HG02852 (cell line): Measurements from ENCODE around the gene TAF11L4.
"Not testable (repeated sequence)": the region's sequence is repeated elsewhere in the genome, so short reads cannot be mapped to it uniquely, and the experiment has no call there.

ENCODE experiments used
- ATAC-seq: cut with Tn5 transposase; IDR thresholded peaks from one replicate; pipeline ENCODE4 v1.9.1; 2021; ENCODE audit warnings: mild to moderate bottlenecking, moderate library complexity; ENCODE audit not compliant: unreplicated experiment

Gene TAF11L4

DNA sequence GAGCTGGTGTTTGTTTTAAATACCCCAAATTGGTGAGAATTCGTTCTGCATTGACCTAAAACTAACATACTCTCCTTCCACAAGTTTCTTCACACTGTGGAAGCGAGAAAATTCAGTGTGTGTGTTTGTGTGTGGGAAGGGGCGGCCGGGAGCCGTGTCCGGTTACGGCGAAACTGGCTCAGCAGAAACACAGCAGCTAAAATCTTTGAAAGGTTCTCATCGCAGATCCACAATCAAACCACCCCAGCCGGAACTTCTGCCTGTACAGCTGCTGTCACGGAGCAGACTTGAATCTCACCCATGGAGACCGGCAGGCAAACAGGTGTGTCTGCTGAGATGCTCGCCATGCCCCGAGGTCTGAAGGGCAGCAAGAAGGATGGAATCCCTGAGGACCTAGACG is at the start of gene TAF11L4:
TSS of gene TAF11L4 (plus strand) at position 301 of the 400 bp plus-strand sequence.
- not testable (repeated sequence) for ATAC-seq

DNA sequence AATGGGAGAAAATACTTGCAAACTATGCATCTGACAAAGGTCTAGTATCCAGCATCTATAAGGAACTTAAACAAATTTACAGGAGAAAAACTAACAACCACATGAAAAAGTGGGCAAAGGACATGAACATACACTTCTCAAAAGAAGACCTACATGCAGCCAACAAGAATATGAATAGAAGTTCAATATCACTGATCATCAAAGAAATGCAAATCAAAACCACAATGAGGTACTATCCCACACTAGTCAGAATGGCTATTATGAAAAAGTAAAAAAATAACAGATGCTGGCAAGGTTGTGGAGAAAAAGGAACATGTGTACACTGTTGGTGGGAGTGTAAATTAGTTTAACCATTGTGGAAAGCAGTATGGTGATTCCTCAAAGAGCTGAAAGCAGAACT is 46.5 kb upstream of the TAF11L4 start:
- not testable (repeated sequence) for ATAC-seq

DNA sequence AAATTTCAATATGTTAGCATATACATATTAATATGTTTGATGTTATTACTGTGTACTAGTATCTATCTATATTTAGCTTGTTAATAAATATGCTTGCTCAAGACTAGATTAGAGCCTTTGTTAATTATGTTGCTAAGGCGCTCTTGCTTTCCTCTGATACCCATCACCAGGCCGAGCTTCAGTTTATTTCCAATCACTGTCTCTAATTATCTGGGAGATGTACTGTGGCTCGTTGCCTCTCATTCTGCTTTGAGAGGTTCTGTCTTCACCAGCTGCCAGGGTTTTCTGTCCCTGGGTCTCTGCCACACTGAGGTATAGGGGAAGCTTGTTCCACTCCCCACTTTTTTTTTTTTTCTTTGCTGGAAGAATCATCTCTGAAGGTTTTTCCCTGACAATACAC is 44.6 kb upstream of the TAF11L4 start:
- ATAC-seq, result no peak

DNA sequence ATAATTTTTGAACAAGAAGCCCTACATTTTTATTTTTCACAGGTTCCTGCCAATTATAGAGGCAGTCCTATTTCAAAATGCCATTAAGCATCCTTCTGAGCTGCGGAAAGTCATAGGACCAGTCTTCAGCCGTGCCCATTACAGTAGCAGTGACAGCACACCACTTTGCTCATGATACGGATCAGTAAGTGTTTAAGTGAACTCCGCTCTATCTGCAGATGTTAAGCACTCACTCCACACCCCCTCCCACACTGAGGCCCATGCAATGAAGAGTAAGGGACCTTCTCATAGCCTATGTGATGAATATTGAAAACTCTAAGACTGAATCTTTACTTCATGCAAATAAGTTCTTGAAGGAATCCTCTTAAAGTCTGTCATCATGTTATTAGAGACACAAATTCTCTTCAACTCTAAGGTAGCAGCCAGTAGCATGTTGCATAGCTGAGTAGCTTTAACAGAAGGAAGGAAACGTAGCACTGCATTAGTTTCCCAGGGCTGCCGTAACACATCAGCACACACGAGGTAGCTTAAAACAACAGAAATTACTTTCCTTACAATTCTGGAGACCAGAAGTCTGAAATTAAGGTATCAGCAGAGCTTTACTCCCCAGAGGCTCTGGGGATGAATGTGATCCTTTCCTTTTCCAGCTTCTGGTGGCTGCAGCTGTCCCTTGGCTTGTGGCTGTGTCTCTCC is 43.9 kb upstream of the TAF11L4 start:
- ATAC-seq, result no peak

DNA sequence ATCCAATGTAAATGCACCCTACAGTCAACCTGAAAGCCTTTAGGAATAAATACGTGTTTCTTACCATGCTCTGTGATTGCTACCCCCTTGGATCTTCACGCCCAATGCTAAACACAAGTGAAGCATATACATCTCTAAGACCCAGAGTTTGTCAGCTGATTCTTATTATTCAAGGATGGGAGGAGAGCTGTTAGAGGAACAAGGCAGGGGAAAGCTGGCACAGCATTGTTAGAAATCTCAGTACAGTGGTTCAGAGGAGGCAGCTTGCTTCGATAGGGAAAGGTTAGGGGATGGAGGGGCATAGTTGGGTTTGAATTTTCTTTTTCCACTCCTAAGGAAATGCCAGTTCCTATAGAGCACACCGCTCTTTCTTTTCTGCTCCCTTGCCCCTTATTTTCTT is 40.2 kb upstream of the TAF11L4 start:
- ATAC-seq, result no peak

DNA sequence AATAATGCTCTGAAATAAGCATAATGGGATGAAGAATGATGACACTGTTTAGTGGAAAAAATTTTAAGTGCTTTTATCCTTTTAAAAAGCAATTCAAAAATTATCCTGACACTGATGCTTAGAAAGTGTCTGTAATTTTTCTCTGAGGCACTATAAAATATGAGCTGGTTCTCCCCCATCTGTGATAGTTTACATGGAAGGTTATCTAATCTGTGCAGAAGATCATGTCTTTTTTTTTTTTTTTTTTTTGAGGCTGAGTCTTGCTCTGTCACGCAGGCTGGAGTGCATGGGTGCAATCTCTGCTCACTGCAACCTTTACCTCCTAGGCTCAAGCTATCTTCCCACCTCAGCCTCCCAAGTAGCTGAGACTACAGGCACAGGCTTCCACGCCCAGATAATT is 38.8 kb upstream of the TAF11L4 start:
- ATAC-seq, result no peak

DNA sequence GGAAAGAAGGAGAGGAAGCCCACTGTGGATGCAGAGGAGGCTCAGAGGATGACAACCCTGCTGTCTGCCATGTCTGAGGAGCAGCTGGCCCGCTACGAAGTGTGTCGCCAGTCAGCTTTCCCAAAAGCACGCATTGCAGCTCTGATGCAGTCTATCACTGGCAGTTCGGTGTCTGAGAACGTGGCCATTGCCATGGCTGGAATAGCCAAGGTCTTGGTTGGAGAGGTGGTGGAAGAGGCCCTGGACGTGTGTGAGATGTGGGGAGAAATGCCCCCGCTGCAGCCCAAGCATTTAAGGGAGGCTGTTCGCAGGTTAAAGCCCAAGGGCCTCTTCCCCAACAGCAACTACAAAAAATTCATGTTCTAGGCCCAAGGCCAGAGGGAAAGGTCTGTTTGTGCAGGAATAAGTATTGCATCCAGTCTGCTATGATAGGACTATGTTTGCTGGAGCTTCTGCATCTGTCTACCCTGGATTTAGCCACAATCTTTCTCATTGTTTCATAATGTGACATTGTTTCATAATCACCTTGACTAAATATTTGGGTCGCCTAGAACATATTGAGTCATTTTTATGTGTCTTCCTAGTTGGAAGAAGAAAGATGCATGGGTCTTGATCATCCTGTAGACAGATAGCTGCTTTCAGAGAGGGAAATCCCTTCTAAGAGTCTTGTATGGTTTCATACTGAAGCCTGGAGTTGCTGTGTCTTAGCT is 35.0 kb upstream of the TAF11L4 start:
- not testable (repeated sequence) for ATAC-seq

DNA sequence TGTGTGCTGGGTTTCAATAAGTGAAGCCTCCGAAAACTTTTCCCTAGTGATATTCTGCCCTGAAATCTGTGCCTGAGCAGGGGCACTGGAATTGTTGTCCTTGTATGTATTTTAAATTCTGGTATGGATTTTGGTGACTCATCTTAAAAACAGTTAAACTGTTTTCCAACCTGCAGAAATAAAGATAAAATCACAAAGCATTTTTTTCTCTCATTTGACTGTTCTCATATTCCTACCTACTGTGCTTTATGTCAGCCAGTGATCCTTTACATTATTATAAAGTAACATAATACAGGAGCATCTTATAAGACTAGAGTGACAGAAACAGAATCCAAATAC is 34.5 kb upstream of the TAF11L4 start:
- ATAC-seq, result no peak

DNA sequence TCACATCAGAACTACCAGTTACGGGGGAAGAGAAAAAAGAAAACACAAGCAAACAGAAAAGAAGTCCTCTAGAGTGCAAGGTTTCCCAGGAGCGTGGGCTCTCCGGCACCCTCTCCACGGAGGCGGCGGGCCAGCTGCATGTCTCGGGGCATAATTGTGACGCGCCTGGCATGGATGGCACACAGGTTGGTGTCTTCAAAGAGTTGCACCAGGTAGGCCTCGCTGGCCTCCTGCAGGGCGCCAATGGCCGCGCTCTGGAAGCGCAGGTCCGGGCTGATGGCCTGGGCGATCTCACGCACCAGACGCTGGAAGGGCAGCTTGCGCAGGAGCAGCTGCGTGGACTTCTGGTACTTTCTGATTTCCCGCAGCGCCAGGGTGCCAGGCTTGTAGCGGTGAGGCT is 30.3 kb upstream of the TAF11L4 start:
- not testable (repeated sequence) for ATAC-seq

DNA sequence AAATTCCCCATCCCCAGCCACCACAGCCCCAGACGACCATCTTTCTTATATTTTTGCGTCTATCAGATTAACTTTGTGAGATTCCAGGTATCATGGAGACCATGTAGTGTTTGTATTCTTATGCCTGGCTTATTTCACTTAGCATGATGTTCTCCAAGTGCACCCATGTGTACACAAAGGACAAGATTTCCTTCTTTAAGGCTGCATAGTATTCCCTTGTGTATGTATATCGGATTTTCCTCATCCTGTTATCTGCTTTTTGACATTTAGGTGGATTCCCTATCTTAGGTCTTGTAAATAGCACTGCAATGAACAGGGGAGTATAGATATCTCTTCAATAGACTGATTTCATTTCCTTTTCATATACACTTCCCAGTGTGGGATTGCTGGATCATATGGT is 28.8 kb upstream of the TAF11L4 start:
- ATAC-seq, result no peak

DNA sequence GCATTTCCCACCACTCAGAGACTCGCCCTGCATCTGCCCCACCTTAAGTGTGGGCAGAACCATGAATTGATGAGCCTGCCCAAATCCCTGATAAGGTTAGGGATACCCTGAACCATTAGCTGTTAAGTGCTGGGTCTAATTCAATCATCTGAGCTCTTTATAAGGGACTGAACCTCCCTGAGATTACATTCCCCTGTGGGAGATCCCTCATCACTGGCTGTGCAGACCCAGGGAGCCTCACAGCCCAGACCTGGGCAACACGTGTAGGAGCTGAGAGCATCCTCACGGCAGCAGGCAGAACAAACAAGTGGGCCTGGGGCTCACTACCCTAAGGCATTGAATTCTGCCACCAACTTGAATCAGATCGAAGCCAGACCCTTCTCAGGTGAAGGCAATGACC is 24.2 kb upstream of the TAF11L4 start:
- no peak for ATAC-seq

DNA sequence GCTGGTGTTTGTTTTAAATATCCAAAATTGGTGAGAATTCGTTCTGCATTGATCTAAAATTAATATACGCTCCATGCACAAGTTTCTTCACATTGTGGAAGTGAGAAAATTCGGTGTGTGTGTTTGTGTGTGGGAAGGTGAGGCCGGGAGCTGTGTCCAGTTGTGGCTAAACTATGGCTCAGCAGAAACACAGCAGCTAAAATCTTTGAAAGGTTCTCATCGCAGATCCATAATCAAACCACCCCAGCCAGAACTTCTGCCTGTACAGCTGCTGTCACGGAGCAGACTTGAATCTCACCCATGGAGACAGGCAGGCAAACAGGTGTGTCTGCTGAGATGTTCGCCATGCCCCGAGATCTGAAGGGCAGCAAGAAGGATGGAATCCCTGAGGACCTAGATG is 23.7 kb upstream of the TAF11L4 start, which contains the start of gene TAF11L2:
TSS of gene TAF11L2 (plus strand) at position 301 of the 400 bp plus-strand sequence.
- ATAC-seq, result not testable (repeated sequence)

DNA sequence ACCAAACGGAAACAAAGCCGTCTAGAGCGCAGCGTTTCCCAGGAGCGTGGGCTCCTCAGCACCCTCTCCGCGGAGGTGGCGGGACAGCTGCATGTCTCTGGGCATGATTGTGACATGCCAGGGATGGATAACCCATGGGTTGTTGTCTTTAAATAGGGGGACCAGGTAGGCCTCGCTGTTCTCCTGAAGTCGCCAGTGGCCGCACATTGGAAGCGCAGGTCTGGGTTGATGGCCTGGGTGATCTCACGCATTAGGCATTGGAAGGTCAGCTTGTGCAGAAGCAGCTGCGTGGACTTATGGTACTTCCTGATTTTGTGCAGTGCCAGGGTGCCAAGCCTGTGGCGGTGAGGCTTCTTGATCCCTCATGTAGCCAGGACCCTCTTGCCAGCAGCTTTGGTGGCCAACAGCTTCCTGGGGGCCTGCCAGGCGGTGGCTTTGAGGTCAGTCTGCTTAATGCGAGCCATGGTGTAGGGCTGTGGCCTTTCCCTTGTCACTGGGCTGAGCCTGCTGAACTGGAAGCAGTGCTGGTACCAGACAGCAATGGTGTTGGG is 9.8 kb upstream of the TAF11L4 start:
- ATAC-seq, result no peak

DNA sequence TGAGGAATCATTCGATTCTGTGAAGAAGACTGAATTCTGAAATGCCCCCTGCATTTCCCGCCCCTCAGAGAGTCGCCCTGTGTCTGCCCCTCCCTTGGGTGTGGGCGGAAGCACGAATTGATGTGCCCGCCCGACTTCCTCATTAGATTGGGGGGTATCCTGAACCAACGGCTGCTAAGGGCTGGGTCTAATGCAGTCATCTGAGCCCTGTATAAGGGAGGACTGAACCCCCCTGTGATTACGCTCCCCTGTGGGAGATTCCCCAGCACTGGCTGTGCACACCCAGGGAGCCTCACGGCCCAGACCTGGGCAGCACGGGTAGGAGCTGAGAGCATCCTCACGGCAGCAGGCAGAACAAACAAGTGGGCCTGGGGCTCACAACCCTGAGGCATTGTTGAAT is 4.1 kb upstream of the TAF11L4 start:
- not testable (repeated sequence) for ATAC-seq

DNA sequence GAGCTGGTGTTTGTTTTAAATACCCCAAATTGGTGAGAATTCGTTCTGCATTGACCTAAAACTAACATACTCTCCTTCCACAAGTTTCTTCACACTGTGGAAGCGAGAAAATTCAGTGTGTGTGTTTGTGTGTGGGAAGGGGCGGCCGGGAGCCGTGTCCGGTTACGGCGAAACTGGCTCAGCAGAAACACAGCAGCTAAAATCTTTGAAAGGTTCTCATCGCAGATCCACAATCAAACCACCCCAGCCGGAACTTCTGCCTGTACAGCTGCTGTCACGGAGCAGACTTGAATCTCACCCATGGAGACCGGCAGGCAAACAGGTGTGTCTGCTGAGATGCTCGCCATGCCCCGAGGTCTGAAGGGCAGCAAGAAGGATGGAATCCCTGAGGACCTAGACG is 3.5 kb upstream of the TAF11L4 start, which contains the start of gene TAF11L3:
TSS of gene TAF11L3 (plus strand) at position 301 of the 400 bp plus-strand sequence.
- not testable (repeated sequence) for ATAC-seq

DNA sequence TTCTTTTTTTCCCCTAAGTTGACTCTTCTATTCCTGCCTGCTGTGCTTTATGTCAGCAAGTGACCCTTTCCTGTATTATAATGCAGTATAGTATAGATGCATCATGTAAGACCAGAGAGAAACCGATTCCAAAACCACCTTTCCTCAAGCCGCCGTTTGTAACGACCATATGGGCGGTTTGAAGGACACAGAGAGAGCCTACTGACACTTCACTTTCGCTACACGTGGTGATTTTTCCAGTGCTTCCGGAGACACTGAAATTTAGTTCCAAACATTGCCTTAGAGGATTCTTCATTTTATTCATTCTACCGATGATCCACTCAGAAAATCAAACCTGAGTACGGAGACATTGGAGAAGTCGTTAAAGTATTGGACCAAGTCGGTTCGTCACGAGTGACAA is 2.1 kb upstream of the TAF11L4 start:
- ATAC-seq, result not testable (repeated sequence)

DNA sequence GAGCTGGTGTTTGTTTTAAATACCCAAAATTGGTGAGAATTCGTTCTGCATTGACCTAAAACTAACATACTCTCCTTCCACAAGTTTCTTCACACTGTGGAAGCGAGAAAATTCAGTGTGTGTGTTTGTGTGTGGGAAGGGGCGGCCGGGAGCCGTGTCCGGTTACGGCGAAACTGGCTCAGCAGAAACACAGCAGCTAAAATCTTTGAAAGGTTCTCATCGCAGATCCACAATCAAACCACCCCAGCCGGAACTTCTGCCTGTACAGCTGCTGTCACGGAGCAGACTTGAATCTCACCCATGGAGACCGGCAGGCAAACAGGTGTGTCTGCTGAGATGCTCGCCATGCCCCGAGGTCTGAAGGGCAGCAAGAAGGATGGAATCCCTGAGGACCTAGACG is 3.3 kb downstream of the TAF11L4 start, which contains the start of gene TAF11L5:
TSS of gene TAF11L5 (plus strand) at position 301 of the 400 bp plus-strand sequence.
- not testable (repeated sequence) for ATAC-seq

DNA sequence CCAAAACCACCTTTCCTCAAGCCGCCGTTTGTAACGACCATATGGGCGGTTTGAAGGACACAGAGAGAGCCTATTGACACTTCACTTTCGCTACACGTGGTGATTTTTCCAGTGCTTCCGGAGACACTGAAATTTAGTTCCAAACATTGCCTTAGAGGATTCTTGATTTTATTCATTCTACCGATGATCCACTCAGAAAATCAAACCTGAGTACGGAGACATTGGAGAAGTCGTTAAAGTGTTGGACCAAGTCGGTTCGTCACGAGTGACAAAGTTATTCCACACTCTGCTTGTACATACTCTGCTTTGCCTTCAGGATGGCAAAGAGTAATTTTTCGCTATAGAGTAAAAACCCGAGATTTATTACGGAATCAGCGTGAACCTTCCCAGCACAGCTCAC is 4.9 kb downstream of the TAF11L4 start:
- ATAC-seq, result not testable (repeated sequence)

DNA sequence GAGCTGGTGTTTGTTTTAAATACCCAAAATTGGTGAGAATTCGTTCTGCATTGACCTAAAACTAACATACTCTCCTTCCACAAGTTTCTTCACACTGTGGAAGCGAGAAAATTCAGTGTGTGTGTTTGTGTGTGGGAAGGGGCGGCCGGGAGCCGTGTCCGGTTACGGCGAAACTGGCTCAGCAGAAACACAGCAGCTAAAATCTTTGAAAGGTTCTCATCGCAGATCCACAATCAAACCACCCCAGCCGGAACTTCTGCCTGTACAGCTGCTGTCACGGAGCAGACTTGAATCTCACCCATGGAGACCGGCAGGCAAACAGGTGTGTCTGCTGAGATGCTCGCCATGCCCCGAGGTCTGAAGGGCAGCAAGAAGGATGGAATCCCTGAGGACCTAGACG is 6.8 kb downstream of the TAF11L4 start, which contains the start of gene TAF11L6:
TSS of gene TAF11L6 (plus strand) at position 301 of the 400 bp plus-strand sequence.
- ATAC-seq, result not testable (repeated sequence)
